Measurements from ENCODE around the gene WWC1. TPM values are rescaled to one million over a fixed set of nuclear protein-coding genes. Genes with fewer than 3 reads are reported as not detected.

WWC1 gene
- total RNA-seq, 2 experiments from 2014 or later, result 1.0 to 1.3 TPM

- Mint-ChIP-seq H3K27ac (no peak overlapping the region), H3K4me1 (ENCODE audit: low read depth) (no peaks in the 10 kb centered on the region), H3K27me3 (no peaks in the 10 kb centered on the region), H3K4me3 (no peak overlapping the region), H3K36me3 (ENCODE audit: low read depth) (no peaks in the 10 kb centered on the region), H3K9me3 (no peaks in the 10 kb centered on the region)
- no peaks in the 10 kb centered on the region for H3K27me3 ChIP-seq (ENCODE audit: control insufficient read depth in 1 of 2, insufficient read depth in 2 of 2, low read length in 2 of 2)
- no peak overlapping the region for H3K4me3 ChIP-seq (ENCODE audit: low read length)
- H3K9me3 ChIP-seq (ENCODE audit: control insufficient read depth in 1 of 2, insufficient read depth in 1 of 2, low read length in 2 of 2), result no peaks in the 10 kb centered on the region
- ChIA-PET CTCF (no interaction called here), POLR2A (no interaction called here)
- TF ChIP-seq CTCF (IDR thresholded peaks at IDR 0.05), result no peak
- no peak for ATAC-seq (ENCODE audit: poor library complexity)
- no peak overlapping the region for H3K27ac ChIP-seq (ENCODE audit: low read depth in 1 of 2, low read length in 2 of 2)
- H3K4me1 ChIP-seq (ENCODE audit: insufficient read depth, low read length), result no peaks in the 10 kb centered on the region
- peak in 1 of 14 experiments; percentile 11 for DNase-seq
- H3K36me3 ChIP-seq (ENCODE audit: insufficient read depth, low read length), result no peaks in the 10 kb centered on the region
- intact Hi-C loops (cut with DNase I, micrococcal nuclease), result loop anchor here in 1 of 2 experiments (5.0 kb wide), 1 partner anchor 150 kb away; no protein-coding TSS in a partner anchor
These were observed 131.0 kb downstream of the WWC1 start for GRCh38 chr5:168422431-168422830.

DNA sequence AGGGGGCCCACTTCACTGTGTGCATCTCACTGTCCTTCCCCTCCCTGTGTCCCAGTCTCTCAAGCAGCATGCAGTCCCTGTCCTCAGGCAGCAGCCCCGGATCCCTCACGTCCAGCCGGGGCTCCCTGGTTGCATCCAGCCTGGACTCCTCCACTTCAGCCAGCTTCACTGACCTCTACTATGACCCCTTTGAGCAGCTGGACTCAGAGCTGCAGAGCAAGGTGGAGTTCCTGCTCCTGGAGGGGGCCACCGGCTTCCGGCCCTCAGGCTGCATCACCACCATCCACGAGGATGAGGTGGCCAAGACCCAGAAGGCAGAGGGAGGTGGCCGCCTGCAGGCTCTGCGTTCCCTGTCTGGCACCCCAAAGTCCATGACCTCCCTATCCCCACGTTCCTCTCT lies 132.0 kb downstream of the WWC1 start:
- no peak for ATAC-seq (ENCODE audit: poor library complexity)
- no peaks in the 10 kb centered on the region for H3K9me3 Mint-ChIP-seq
- no peaks in the 10 kb centered on the region for H3K36me3 Mint-ChIP-seq (ENCODE audit: low read depth)
- no peak overlapping the region for H3K4me3 Mint-ChIP-seq
- Histone ChIP-seq H3K27ac (ENCODE audit: low read depth in 1 of 2, low read length in 2 of 2) (no peak overlapping the region), H3K36me3 (ENCODE audit: insufficient read depth, low read length) (no peaks in the 10 kb centered on the region), H3K4me3 (ENCODE audit: low read length) (no peak overlapping the region), H3K4me1 (ENCODE audit: insufficient read depth, low read length) (no peaks in the 10 kb centered on the region), H3K27me3 (ENCODE audit: control insufficient read depth in 1 of 2, insufficient read depth in 2 of 2, low read length in 2 of 2) (no peaks in the 10 kb centered on the region), H3K9me3 (ENCODE audit: control insufficient read depth in 1 of 2, insufficient read depth in 1 of 2, low read length in 2 of 2) (no peaks in the 10 kb centered on the region)
- POLR2A ChIA-PET, result no interaction called here
- intact Hi-C loops (cut with DNase I, micrococcal nuclease), result loop anchor here in 1 of 2 experiments (5.0 kb wide), 1 partner anchor 151 kb away; no protein-coding TSS in a partner anchor
- no peak overlapping the region for H3K27ac Mint-ChIP-seq
- TF ChIP-seq CTCF (IDR thresholded peaks at IDR 0.05), result no peak
- DNase-seq, result no peak
- H3K4me1 Mint-ChIP-seq (ENCODE audit: low read depth), result no peaks in the 10 kb centered on the region
- CTCF ChIA-PET, result interaction anchor here (0.7 kb wide), 1 partner anchor 1575 kb away, joined by 4 read pairs; no protein-coding TSS in a partner anchor
- no peaks in the 10 kb centered on the region for H3K27me3 Mint-ChIP-seq

- ChIA-PET POLR2A (no interaction called here), CTCF (no interaction called here)
- Histone ChIP-seq H3K36me3 (ENCODE audit: insufficient read depth, low read length) (no peaks in the 10 kb centered on the region), H3K27ac (ENCODE audit: low read depth in 1 of 2, low read length in 2 of 2) (no peak overlapping the region), H3K4me1 (ENCODE audit: insufficient read depth, low read length) (no peaks in the 10 kb centered on the region), H3K4me3 (ENCODE audit: low read length) (no peak overlapping the region), H3K27me3 (ENCODE audit: control insufficient read depth in 1 of 2, insufficient read depth in 2 of 2, low read length in 2 of 2) (no peaks in the 10 kb centered on the region), H3K9me3 (ENCODE audit: control insufficient read depth in 1 of 2, insufficient read depth in 1 of 2, low read length in 2 of 2) (no peaks in the 10 kb centered on the region)
- Mint-ChIP-seq H3K27ac (no peak overlapping the region), H3K4me3 (no peak overlapping the region), H3K9me3 (no peaks in the 10 kb centered on the region), H3K27me3 (no peaks in the 10 kb centered on the region), H3K4me1 (ENCODE audit: low read depth) (no peaks in the 10 kb centered on the region), H3K36me3 (ENCODE audit: low read depth) (no peaks in the 10 kb centered on the region)
- intact Hi-C loops (cut with DNase I, micrococcal nuclease), result loop anchor here in 1 of 2 experiments (5.0 kb wide), 1 partner anchor 152 kb away; no protein-coding TSS in a partner anchor
- no peak for TF ChIP-seq CTCF (IDR thresholded peaks at IDR 0.05)
- DNase-seq, result no peak
- ATAC-seq (ENCODE audit: poor library complexity), result no peak
These were observed 132.5 kb downstream of the WWC1 start for GRCh38 chr5:168423971-168424370.
